Measurements from ENCODE around the gene KRTAP6-2.

KRTAP6-2 gene, protein sequence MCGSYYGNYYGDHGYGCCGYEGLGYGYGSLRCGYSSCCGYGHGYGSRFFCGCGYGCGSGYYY

DNA sequence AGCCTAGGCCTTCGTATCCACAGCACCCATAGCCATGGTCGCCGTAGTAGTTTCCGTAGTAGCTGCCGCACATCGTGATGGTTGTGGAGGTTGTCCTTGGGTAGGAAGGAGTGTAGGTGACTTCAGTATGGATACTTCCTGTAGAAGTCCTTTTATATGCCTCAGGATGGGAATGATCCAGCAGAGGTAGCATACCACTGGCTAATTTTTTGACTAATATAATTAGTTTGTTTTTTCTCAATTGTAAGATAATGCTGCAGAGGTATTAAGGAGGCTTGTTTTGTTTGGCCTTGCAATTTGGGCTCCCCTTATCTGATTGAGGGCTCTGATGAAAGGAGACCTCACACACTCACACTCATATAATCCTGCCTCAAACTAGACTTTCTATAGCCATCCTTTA is at the start of gene KRTAP6-2:
KRTAP6-2 (minus strand) TSS at position 101 of the 400 bp plus-strand sequence; CDS start at position 73, 28 bp downstream.
- DNase-seq (ENCODE audit: low read depth): no peak

DNA sequence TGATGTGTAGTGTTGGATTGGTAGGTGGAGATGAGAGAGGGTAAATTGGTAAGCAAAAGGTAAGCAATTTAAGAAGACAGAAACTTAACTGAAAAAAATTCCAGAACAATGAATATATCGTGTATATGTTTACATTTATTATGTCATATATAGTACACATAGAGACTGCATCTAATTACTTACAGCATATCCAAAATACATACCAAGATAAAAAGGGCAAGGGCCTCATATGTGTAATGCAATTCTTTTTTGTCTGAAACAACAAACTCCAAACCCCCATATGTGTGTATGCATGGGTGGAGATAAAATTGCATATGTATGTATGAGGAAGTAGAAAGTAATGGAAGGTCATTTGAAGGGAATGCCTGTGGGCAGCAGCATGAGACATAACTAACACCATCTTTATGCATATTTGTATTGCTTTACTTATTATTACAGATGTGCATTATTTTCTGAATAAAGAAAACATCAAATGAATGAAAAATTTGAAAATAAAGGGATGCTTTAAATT is 48.3 kb upstream of the KRTAP6-2 start:
- no peak for DNase-seq (ENCODE audit: low read depth)

DNA sequence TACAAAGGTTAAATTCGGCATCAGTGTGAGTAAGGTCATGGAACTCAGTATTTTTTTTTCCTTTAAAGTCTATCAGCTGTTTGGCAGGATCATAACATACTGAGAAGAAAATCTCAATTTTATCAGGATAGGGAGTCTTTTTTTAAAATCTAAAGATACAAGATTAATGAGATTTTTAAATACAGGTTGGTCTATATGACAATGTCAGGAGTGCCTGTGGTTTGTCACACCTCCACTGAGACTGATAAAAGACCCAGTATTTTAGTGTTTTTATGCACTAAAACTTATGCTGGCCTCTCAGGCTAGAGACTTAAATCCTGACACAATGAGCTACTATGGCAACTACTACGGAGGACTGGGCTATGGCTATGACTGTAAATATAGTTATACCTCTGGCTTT is 43.9 kb upstream of the KRTAP6-2 start, which contains the start of gene KRTAP20-3:
KRTAP20-3 (plus strand) TSS at position 301 of the 400 bp plus-strand sequence.
- no peak for DNase-seq (ENCODE audit: low read depth)

- no peak for DNase-seq (ENCODE audit: low read depth)
Observed at GRCh38 chr21:30638686-30639085, 40.0 kb upstream of the KRTAP6-2 start.

DNA sequence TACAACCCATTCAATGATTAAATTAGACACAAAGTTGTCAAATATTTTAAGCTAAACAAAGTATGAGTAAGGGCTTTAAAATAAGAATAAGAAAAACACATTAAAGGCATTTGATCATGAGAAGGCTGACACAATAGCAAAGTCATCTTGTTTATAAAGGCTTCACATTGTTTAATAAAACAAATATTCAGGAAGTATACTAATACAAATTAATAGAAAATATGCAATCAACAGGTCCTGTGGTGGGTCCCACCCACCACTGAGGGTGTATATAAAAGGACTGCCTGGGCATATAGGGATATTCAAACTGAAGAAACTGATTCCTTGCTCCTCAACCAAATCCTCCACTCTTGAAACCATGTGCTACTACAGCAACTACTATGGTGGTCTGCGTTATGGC is 36.2 kb upstream of the KRTAP6-2 start, which contains the start of gene KRTAP20-2:
KRTAP20-2 (plus strand) TSS at position 301 of the 400 bp plus-strand sequence; CDS start at position 359, 58 bp downstream.
- no peak for DNase-seq (ENCODE audit: low read depth)

DNA sequence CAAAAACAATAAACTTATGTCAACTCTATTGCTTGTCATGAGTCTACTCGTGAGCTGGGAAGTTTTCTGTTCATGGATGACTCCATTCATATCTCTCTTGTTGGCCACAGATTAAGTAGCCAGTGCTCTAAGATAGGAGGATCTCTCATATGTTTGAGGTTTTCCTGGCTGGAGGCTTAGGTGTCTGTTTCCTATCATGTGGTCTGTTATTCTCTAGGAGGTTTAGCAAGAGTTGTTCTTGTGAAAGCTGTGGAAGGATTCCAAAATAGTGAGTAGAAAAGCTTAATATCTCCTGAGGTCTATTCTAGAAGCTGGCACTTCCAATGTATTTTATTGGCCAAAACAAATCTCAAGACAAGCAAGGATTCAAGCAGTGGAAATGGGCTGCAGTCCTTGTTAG is 30.5 kb upstream of the KRTAP6-2 start:
- no peak for DNase-seq (ENCODE audit: low read depth)

GRCh38 chr21:30628109-30628508 is 29.4 kb upstream of the KRTAP6-2 start:
- no peak for DNase-seq (ENCODE audit: low read depth)

- no peak for DNase-seq (ENCODE audit: low read depth)
Observed at GRCh38 chr21:30625449-30626165, 26.9 kb upstream of the KRTAP6-2 start.

DNA sequence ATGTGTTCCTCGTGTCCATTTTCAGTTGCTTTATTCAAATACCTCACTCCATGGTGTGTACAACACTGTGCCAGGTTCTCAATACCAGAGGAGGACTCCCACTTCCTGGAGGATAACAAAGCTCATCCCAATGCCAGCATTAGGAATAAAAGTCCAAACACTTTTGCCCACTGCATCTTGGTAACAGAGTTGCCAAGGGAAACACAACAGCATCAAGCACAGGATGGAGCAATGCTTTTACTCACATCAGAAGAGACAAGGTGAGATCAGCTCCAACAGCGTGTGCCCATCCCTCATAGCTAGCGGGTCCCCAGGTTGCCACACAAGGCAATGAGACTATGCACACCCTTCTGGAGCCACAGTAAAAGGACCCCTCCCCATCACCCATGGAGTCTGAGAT is 24.7 kb upstream of the KRTAP6-2 start:
- no peak for DNase-seq (ENCODE audit: low read depth)

DNA sequence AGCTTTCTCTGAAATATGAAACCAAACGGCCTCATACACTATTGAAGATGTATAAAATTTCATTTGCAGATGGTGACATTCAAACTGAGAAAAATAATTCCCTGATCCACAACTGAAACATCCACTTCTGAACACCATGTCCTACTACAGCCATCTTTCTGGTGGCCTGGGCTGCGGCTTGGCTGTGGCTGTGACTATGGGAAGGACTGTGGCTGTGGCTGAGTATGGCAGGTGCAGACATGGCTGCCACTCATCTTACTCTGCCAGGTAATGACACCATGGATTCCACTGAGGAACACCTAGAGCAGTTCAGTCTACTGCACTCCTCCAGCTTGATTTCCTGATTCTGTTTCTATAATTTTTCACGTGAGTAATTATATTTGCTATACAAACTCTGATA is 21.8 kb upstream of the KRTAP6-2 start, which contains the start of gene KRTAP20-4:
KRTAP20-4 (plus strand) TSS at position 106 of the 400 bp plus-strand sequence.
- DNase-seq (ENCODE audit: low read depth): no peak

DNA sequence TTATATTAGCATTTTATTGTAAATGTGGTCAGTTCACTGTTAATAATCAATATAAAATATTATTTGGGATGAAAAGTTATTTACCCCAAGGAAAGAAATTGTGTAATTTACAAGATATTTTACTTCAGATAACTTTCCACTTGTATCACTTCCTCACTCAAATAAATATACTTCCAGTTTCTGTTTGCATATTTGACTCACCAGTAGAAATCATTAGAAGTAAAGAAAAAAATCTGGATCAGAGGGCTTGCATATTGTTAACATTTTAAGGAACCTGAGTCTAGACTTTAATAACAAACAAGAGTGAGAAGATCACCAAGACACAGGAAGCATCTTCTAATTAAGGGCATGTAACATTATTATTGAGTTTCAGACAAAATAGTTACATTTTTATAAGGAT is 21.4 kb upstream of the KRTAP6-2 start:
- DNase-seq (ENCODE audit: low read depth): no peak

- no peak for DNase-seq (ENCODE audit: low read depth)
Observed at GRCh38 chr21:30616125-30616524, 17.4 kb upstream of the KRTAP6-2 start, which contains the start of gene KRTAP20-1. KRTAP20-1 (plus strand) TSS chr21:30616425; CDS start chr21:30616455, 30 bp downstream.

DNA sequence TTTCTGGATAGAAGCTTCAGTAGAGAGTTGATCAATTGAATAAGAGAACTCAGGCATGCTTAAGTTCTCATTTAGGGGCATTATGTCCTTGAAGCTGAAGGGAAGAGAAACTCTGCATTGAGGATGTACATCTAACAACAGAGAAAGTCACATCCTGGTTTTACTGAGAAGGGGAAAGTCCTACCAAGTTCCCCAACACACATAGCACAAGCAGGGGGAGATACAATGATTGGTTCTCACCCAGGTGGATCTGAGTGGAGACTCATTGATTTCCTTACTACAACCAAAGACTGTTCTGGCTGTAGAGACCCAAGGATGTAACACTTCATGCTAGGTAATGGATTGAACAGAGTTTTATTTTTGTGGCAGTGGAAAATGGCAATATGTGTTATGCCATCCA is 16.5 kb upstream of the KRTAP6-2 start:
- DNase-seq (ENCODE audit: low read depth): no peak

- DNase-seq (ENCODE audit: low read depth): no peak
Observed at GRCh38 chr21:30613836-30614235, 15.1 kb upstream of the KRTAP6-2 start, which contains the start of gene KRTAP6-1. KRTAP6-1 (minus strand) TSS chr21:30613930; CDS start chr21:30613904, 26 bp downstream.

- DNase-seq (ENCODE audit: low read depth): no peak
Observed at GRCh38 chr21:30612132-30612531, 13.4 kb upstream of the KRTAP6-2 start.

GRCh38 chr21:30605968-30606367 is 7.3 kb upstream of the KRTAP6-2 start:
- DNase-seq (ENCODE audit: low read depth): no peak

GRCh38 chr21:30600787-30601186 is 2.1 kb upstream of the KRTAP6-2 start, which contains the start of gene KRTAP22-1:
KRTAP22-1 (plus strand) TSS chr21:30601087.
- no peak for DNase-seq (ENCODE audit: low read depth)

- no peak for DNase-seq (ENCODE audit: low read depth)
Observed at GRCh38 chr21:30592140-30592539, 6.6 kb downstream of the KRTAP6-2 start, which contains the start of gene KRTAP6-3. KRTAP6-3 (plus strand) TSS chr21:30592440; CDS start chr21:30592446, 6 bp downstream.

GRCh38 chr21:30590297-30590696 is 8.4 kb downstream of the KRTAP6-2 start, which contains the start of gene KRTAP22-2:
KRTAP22-2 (minus strand) TSS chr21:30590397.
- DNase-seq (ENCODE audit: low read depth): no peak

DNA sequence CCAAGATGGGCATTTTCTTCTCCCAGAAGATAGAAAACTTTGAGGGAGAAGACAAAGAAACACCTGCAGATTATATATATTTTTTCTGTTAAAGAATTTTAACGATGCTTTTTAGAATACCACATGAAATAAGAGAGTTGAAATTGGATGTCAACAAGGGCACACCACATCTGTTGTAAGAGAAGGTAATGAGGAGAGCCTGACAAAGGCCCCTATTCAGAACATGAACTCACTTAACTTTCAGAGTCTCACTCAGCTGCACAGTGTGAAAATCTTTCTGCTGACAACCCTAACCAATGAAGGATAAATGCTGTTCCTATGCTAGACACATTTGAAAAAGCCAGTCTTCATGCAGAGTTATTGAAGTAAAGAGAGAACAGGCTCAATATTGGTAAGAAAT is 15.8 kb downstream of the KRTAP6-2 start:
- no peak for DNase-seq (ENCODE audit: low read depth)

GRCh38 chr21:30580132-30580531 is 18.6 kb downstream of the KRTAP6-2 start:
- DNase-seq (ENCODE audit: low read depth): no peak

GRCh38 chr21:30579346-30579745 is 19.4 kb downstream of the KRTAP6-2 start:
- no peak for DNase-seq (ENCODE audit: low read depth)

GRCh38 chr21:30577766-30578165 is 20.9 kb downstream of the KRTAP6-2 start:
- no peak for DNase-seq (ENCODE audit: low read depth)
